ENCODE data around the gene HIC2.
"Not testable (repeated sequence)": the region's sequence is repeated elsewhere in the genome, so short reads cannot be mapped to it uniquely, and the experiment has no call there.

Gene HIC2

DNA sequence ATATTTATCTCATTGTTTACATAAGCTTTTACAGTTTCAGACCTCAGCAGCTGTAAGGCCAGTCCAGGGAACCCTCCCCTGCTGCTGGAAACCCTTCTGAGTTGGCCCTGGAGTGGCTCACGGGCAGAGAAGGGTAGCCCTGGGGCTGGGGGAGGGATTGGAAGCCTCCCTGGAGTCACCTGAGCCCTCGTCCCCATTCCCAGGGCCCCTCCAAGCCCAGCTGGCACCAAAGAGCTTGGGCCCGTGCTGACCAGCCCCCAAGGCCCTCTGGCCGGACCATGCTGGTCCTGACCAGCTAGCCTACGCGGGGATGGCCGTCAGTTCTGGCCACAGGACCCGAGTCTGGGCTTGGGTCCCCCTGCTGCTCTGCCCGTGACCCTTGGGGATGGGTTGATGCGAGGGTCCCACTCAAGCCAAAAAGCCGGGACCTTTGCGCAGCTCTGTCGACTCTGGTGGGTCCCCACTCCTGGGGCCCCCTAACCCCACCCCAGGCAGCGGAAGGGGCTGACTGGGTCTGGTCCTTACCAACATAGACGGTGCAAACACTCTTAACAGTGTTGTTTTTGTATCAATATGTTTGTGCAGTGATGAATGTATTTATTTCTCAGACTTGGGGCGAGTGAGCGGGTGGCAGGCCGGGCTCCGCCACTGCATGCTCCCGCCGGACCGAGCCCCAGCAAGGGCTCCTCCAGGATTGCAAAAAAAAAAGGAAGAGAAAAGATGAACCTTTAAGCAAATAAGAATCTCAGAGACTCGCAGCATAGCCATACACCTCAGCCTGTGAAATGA lies 32.6 kb downstream of the HIC2 start:
- no peak overlapping the region for H3K27ac Mint-ChIP-seq (ENCODE audit: low read depth)

DNA sequence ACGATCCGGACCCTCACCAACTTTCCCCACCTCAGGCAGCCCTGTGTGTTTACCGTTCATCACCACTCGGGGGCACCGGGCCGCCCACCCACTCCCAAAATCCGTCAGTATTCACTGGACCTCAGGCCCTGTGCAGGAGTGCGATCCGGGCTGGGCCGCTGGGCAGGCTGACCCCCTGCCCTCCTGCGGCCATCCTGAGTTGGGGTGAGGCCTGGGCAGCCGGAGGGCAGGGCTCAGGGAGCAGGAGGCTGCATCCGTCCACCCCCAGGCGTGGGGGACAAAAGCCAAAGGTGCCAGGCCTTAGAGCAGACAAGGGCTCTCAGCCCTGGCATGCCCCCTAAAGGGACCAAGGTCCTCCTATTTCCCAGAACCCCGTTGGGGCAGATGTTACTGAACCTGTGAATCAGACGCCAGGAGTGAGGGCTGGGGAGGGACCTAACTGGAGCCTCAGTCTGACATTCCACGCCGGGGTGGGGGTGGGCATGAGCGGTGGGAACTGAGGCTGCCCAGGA lies 33.2 kb downstream of the HIC2 start:
- DNase-seq (ENCODE audit: low spot score in 2 of 2) (peak in 1 of 2 donors; percentile 7), ATAC-seq (replicated peaks; ENCODE audit: extremely low read depth, poor library complexity, severe bottlenecking) (no peak)
- H3K27me3 Mint-ChIP-seq, result no peaks in the 10 kb centered on the region
- H3K36me3 Mint-ChIP-seq (ENCODE audit: insufficient read depth), result peaks cover 6% of the 10 kb centered on the region
- no peak overlapping the region for H3K27ac Mint-ChIP-seq (ENCODE audit: low read depth)
- no peaks in the 10 kb centered on the region for H3K9me3 Mint-ChIP-seq
- no peaks in the 10 kb centered on the region for H3K4me1 Mint-ChIP-seq
- H3K4me3 Mint-ChIP-seq, result no peak overlapping the region

More for the DNA sequence above, 32.6 kb downstream of the HIC2 start:
- Mint-ChIP-seq H3K27me3 (no peaks in the 10 kb centered on the region), H3K36me3 (ENCODE audit: insufficient read depth) (peaks cover 6% of the 10 kb centered on the region), H3K4me3 (no peak overlapping the region), H3K9me3 (no peaks in the 10 kb centered on the region), H3K4me1 (no peaks in the 10 kb centered on the region)
- no peak for ATAC-seq (replicated peaks; ENCODE audit: extremely low read depth, poor library complexity, severe bottlenecking)
- DNase-seq (ENCODE audit: low spot score in 2 of 2), result peak in 1 of 2 donors; percentile 8

DNA sequence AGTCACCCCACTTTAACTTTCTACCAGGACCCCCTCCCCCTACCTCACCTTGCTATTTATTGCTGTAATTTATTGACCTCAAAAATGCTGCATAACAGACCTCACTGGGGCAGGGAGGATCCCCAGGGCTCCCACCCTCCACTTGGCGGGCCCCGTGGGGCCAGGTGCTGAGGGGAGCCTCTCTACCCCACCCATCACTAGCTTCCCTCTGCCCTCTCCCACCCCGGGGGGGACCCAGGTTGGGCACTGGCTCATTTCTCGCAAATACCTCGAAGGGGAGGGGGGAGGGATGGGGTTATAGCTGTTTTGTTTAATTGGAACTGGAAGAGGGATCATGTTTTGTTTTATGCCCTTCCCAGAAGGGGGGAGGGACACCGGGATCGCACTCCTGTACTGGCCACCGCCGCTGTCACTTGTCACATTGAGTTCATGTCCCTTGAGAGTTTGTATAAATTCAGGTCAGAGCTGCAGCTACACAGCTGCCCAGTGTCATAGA lies 33.7 kb downstream of the HIC2 start:
- Mint-ChIP-seq H3K4me3 (no peak overlapping the region), H3K4me1 (no peaks in the 10 kb centered on the region), H3K27ac (ENCODE audit: low read depth) (no peak overlapping the region), H3K27me3 (no peaks in the 10 kb centered on the region), H3K9me3 (no peaks in the 10 kb centered on the region), H3K36me3 (ENCODE audit: insufficient read depth) (peaks cover 6% of the 10 kb centered on the region)
- DNase-seq (ENCODE audit: low spot score in 2 of 2), result no peak
- no peak for ATAC-seq (replicated peaks; ENCODE audit: extremely low read depth, poor library complexity, severe bottlenecking)

DNA sequence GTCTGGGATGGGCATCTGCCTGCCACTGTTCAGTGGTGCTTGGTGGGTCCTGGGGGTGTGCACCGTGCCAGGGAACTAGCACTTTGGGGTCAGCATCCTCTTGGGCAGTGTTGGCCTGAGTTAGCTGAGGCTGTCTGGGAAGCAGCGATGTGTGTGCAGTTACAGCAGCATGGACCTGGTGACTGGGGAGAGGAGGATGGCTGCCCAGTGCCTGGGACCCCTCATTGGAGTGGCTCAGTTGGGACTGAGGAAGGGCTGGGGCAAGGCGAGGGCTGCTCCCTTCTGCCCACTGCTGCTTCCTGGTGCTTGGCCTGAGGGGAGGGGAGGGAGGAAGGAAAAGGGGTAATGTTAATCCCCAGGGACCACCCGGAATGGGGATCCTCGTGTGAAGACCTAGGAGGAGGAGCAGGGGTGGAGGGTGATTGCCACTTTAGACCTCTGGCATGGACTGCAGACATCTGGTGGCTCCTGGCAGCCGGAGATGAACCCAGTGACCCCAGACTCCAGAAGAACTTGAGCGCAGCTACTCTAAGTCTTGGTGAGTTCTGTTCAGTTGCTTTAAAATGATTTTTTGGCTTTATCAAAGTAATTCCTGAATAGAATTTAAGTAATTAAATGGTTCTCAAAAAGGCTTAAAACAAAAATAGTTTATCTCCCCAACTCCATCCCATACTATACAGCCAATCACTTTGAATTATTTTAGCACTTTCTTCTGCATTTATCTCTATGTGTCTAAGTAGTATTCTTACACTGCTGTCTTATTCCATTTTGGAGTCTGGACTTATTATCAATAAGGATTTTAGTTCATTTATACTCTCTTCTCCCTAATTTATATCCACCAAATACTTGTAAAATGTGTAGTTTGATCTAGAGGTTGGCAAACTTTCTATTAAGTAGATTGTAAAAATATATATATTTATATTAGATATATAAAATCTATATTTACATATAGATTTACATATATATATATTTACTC lies 34.7 kb downstream of the HIC2 start:
- DNase-seq (ENCODE audit: low spot score in 2 of 2) (peak; percentile 6 to 11), ATAC-seq (replicated peaks; ENCODE audit: extremely low read depth, poor library complexity, severe bottlenecking) (no peak)
- Mint-ChIP-seq H3K9me3 (no peaks in the 10 kb centered on the region), H3K4me1 (no peaks in the 10 kb centered on the region), H3K4me3 (no peak overlapping the region), H3K36me3 (ENCODE audit: insufficient read depth) (no peaks in the 10 kb centered on the region), H3K27me3 (no peaks in the 10 kb centered on the region), H3K27ac (ENCODE audit: low read depth) (no peak overlapping the region)

DNA sequence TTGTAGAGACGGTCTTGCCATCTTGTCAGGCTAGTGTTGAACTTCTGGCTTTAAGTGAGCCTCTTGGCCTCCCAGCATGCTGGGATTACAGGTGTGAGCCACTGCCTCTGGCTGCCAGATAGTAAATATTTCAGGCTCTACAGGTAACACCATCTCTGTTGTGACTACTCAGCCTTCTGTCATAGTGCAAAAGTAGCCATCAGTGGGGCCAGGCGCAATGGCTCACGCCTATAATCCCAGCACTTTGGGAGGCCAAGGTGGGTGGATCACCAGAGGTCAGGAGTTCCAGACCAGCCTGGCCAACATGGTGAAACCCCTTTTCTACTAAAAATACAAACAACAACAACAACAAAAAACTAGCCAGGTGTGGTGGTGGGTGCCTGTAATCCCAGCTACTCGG lies 35.5 kb downstream of the HIC2 start:
- not testable (repeated sequence) for ATAC-seq (replicated peaks; ENCODE audit: extremely low read depth, poor library complexity, severe bottlenecking); H3K4me3 Mint-ChIP-seq; H3K36me3 Mint-ChIP-seq (ENCODE audit: insufficient read depth); H3K9me3 Mint-ChIP-seq; H3K27ac Mint-ChIP-seq (ENCODE audit: low read depth); H3K4me1 Mint-ChIP-seq; H3K27me3 Mint-ChIP-seq
- peak in 1 of 2 donors; percentile 4 for DNase-seq (ENCODE audit: low spot score in 2 of 2)

DNA sequence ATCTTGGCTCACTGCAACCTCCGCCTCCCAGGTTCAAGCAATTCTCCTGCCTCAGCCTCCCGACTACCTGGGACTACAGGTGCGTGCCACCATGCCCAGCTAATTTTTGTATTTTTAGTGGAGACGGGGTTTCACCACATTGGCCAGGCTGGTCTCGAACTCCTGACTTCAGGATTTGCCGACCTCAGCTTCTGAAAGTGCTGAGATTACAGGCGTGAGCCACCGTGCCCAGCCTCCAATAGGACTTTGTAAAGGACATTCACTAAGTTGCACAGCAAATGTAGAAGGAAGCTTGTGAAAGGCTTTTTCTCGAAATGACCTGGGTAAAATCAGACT lies 37.8 kb downstream of the HIC2 start:
- not testable (repeated sequence) for DNase-seq (ENCODE audit: low spot score in 2 of 2); H3K9me3 Mint-ChIP-seq; H3K4me3 Mint-ChIP-seq; H3K27me3 Mint-ChIP-seq; H3K27ac Mint-ChIP-seq (ENCODE audit: low read depth); H3K36me3 Mint-ChIP-seq (ENCODE audit: insufficient read depth); ATAC-seq (replicated peaks; ENCODE audit: extremely low read depth, poor library complexity, severe bottlenecking); H3K4me1 Mint-ChIP-seq

DNA sequence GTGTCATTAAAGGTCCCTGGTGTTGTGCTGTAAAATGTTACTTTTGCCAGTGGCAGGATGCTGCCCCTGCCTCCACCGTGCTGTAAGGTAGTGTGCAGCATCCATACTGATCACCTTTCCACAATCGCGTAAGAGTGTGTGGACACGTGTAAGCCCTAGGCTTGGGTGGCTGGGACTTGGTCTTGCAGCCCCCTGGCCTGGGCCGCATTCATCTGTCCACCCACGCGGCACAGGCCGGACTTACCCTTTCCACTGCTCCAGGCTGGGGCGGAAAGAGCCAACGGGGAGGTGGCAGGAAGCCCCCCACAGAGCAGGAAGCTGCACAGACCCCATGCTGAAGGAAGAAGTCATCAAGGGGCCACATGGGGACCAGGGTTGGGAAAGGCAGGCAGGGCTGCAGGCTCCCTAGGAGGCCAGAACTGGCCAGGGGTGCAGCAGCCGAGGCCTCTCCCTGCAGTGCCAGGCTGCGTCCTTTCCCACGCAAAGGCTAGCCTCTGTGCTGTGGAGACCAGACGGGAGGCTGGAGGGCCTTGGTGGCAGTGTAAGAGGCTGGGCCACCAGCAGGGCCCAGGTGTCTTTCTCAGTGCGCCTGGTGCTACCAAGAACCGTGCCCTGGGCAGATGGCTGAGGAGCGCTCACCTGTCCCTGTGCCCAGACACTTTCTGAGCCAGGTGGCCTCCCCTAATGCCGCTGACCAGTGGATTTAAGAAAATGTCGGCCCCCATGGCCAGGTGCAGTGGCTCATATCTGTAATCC lies 38.3 kb downstream of the HIC2 start:
- DNase-seq (ENCODE audit: low spot score in 2 of 2) (peak; percentile 5 to 9), ATAC-seq (replicated peaks; ENCODE audit: extremely low read depth, poor library complexity, severe bottlenecking) (no peak)
- Mint-ChIP-seq H3K4me1 (no peaks in the 10 kb centered on the region), H3K4me3 (no peak overlapping the region), H3K27ac (ENCODE audit: low read depth) (no peak overlapping the region), H3K9me3 (no peaks in the 10 kb centered on the region), H3K27me3 (no peaks in the 10 kb centered on the region), H3K36me3 (ENCODE audit: insufficient read depth) (no peaks in the 10 kb centered on the region)

DNA sequence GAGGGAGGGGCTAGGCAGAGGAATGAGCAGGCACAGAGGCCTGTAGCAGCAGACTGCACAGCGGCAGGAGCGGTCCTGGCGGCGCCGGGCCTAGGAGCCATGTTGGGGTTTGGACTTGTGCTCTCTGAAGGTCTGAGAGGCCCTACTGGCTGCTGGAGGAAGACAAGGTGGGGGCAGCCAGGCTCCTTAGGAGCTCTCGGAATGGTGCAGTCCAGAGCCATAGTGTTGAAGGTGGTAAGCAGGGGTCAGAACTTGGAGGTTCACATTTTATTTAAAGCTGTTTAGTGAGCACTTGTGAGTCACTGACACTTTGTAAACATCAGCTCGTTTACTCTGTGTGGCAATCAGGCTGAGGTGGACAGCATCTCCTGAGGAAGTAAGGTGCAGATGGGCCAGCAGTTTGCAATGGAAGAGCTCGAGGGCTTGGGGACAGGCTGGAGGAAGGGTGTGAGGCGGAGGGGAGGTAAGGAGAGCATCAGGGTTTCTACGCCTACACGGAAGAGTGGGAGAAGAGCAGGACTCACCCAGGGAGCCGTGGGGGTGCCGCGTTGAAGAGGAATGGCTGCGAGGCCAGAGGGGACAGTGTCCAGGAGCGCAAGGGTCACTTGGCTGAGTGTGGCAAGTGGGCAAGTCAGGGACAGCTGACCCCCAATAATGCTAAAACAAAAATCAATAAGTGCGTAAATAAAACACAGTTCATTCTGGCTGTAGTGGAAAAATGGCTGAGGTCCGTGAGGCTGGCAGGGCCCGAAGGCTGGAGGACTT lies 40.0 kb downstream of the HIC2 start:
- H3K27me3 Mint-ChIP-seq, result no peaks in the 10 kb centered on the region
- peak in 1 of 2 donors; percentile 8 for DNase-seq (ENCODE audit: low spot score in 2 of 2)
- no peaks in the 10 kb centered on the region for H3K36me3 Mint-ChIP-seq (ENCODE audit: insufficient read depth)
- H3K27ac Mint-ChIP-seq (ENCODE audit: low read depth), result peak overlapping the region; percentile 68
- no peaks in the 10 kb centered on the region for H3K4me1 Mint-ChIP-seq
- H3K4me3 Mint-ChIP-seq, result no peak overlapping the region
- no peaks in the 10 kb centered on the region for H3K9me3 Mint-ChIP-seq
- ATAC-seq (replicated peaks; ENCODE audit: extremely low read depth, poor library complexity, severe bottlenecking), result no peak

DNA sequence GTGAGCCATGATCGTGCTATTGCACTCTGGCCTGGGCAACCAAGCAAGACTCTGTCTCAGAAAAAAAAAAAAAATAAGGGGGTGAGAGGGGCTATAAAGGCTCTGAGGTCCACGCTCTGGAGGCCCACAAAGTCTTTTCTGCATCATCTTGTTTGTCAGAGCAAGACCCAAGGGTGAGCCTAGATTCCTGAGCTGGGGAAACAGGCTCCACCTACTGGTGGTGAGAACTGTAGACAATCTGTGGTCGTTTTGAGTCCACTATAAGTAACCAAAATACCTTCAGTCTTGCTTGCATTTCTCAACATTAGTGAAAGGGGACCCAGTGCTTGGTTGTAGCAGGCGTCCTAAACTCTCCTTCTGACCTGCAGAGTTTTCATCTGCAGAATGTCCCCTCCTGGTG lies 45.5 kb downstream of the HIC2 start:
- H3K27ac Mint-ChIP-seq (ENCODE audit: low read depth); H3K4me3 Mint-ChIP-seq; H3K4me1 Mint-ChIP-seq; H3K36me3 Mint-ChIP-seq (ENCODE audit: insufficient read depth); DNase-seq (ENCODE audit: low spot score in 2 of 2); ATAC-seq (replicated peaks; ENCODE audit: extremely low read depth, poor library complexity, severe bottlenecking); H3K9me3 Mint-ChIP-seq; H3K27me3 Mint-ChIP-seq: not testable (repeated sequence)

DNA sequence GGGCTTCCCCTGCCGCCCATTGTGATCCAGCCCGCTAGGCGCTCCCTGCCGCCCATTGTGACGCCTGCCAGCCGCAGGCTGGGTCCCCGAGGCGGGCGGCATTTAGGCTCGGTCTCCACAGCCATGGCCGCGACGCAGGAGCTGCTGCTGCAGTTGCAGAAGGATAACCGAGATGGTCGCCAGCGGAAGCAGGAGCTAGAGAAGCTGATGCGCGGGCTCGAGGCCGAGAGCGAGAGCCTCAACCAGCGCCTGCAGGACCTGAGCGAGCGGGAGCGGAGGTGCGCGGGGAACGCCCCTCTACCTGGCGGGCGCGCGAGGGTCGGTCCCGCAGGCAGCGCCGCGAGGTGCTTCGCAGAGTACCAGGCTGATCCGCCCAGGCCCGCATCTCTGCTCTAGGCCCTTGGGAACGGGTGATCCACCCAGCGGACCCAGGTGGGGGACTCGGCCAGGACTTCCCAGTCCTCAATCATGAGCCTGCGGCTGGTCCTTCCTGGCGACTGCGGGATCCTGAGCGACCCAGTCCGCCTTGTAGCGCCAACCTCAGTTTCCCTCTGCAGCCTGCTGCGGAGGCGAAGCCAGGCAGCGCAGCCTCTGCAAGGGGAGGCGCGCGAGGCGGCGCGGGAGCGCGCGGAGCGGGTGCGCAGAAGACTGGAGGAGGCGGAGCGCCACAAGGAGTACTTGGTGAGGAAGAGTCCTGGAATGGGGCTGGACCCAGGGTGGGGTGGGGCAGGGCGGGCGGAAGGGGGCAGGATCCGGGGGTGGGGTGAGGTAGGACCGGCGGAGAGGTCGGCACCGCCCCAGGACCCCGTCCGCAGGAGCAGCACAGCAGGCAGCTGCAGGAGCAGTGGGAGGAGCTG lies 50.4 kb downstream of the HIC2 start, which contains the start of gene TMEM191C:
Gene TMEM191C (plus strand): TSS at position 51 of the 857 bp plus-strand sequence. CDS start 73 bp downstream, at position 124.
- peak within 1 kb of the TSS; percentile 84 for H3K4me3 Mint-ChIP-seq

More for the DNA sequence above, 50.4 kb downstream of the HIC2 start, which contains the start of gene TMEM191C:
- not testable (repeated sequence) for H3K4me1 Mint-ChIP-seq; H3K27me3 Mint-ChIP-seq; H3K36me3 Mint-ChIP-seq (ENCODE audit: insufficient read depth); H3K9me3 Mint-ChIP-seq; H3K27ac Mint-ChIP-seq (ENCODE audit: low read depth); DNase-seq (ENCODE audit: low spot score in 2 of 2)
- peak; percentile 3 for ATAC-seq (replicated peaks; ENCODE audit: extremely low read depth, poor library complexity, severe bottlenecking)

Measured in central memory CD8-positive, alpha-beta T cell (primary cell).